22Rv1 (cell line): Measurements from ENCODE around the gene CRB3.

Experiments used
- ZFX ChIP-seq: fragments of 450-650 bp; IDR thresholded peaks from 2 replicates; pipeline ENCODE4 v1.6.1; 2017; ENCODE audit warnings: antibody characterized with exemption, borderline replicate concordance
- TF ChIP-seq, protein P1 (sequence below): fragments of 450-650 bp; IDR thresholded peaks from 2 replicates; pipeline ENCODE4 v1.5.1; 2017; ENCODE audit warnings: mild to moderate bottlenecking

DNA sequence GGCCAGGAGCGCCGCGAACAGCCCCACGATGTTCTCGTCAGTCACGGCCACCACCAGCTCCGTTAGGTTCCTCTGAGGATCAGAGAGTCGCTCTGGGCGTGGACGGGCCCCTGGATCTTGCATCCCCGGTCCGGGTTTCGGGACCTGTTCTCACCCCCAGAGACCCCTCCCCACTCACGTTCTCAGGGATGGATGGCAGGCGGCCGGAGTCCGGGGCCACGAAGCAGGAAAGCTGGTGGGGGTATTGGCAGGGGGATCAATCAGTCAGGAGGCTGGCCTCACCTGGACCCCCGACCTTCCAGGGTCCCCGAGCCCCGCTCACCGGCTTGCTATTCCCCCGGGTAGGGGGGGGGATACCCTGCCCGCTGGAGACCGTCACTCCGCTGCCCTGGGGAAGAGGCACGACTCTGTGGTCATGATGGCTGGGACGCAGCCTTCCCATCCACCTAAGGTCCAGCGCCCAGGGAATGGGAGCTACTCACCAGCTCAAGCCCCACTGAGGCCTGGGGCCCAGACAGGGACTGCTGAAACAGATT, 12.9 kb downstream of the CRB3 start:
- TF ChIP-seq, protein P1, sequence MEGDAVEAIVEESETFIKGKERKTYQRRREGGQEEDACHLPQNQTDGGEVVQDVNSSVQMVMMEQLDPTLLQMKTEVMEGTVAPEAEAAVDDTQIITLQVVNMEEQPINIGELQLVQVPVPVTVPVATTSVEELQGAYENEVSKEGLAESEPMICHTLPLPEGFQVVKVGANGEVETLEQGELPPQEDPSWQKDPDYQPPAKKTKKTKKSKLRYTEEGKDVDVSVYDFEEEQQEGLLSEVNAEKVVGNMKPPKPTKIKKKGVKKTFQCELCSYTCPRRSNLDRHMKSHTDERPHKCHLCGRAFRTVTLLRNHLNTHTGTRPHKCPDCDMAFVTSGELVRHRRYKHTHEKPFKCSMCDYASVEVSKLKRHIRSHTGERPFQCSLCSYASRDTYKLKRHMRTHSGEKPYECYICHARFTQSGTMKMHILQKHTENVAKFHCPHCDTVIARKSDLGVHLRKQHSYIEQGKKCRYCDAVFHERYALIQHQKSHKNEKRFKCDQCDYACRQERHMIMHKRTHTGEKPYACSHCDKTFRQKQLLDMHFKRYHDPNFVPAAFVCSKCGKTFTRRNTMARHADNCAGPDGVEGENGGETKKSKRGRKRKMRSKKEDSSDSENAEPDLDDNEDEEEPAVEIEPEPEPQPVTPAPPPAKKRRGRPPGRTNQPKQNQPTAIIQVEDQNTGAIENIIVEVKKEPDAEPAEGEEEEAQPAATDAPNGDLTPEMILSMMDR, result no peak
- no peak for TF ChIP-seq ZFX
